Small intestine (tissue), 16 donors: Measurements from ENCODE around the gene SLC16A3. TPM values are rescaled to one million over a fixed set of nuclear protein-coding genes. Genes with fewer than 3 reads are reported as not detected.

Experiments
- DNase-seq, 2 donors: peaks; one replicate each; pipeline versions ENCODE4 v3.0.0 to v3.0.0-alpha.2; 2013
- FAIRE-seq: peaks from 2 replicates; lab custom pipeline; 2012; peaks lifted over from hg19 to GRCh38; lab: Jason Lieb, UNC
- H3K27ac ChIP-seq, 3 donors: one replicate each; pipeline ENCODE4 v1.5.1; 2013; ENCODE audit warnings: low read length in 2 of 3, mild to moderate bottlenecking in 2 of 3, control low read depth in 1 of 3, inconsistent platforms in 1 of 3, low read depth in 1 of 3, moderate library complexity in 1 of 3
- H3K27me3 ChIP-seq, 3 donors: one replicate each; pipeline ENCODE4 v1.6.1; 2013; ENCODE audit warnings: low read length in 3 of 3, inconsistent platforms in 1 of 3; ENCODE audit not compliant: control insufficient read depth in 3 of 3, insufficient read depth in 3 of 3
- H3K36me3 ChIP-seq, 3 donors: one replicate each; pipeline ENCODE4 v1.6.1; 2013; ENCODE audit warnings: low read length in 3 of 3, inconsistent platforms in 1 of 3, low read depth in 1 of 3, mild to moderate bottlenecking in 1 of 3, moderate library complexity in 1 of 3; ENCODE audit not compliant: control insufficient read depth in 3 of 3, insufficient read depth in 2 of 3
- H3K4me1 ChIP-seq, 3 donors: one replicate each; pipeline ENCODE4 v1.6.1; 2013; ENCODE audit warnings: low read length in 2 of 3, inconsistent platforms in 1 of 3, low read depth in 1 of 3, mild to moderate bottlenecking in 1 of 3, moderate library complexity in 1 of 3; ENCODE audit not compliant: control insufficient read depth in 3 of 3, insufficient read depth in 2 of 3
- H3K4me3 ChIP-seq, 3 donors: one replicate each; pipeline ENCODE4 v1.5.1; 2013; ENCODE audit warnings: low read length in 3 of 3, control low read depth in 1 of 3, inconsistent platforms in 1 of 3, low read depth in 1 of 3, mild to moderate bottlenecking in 1 of 3, moderate library complexity in 1 of 3
- H3K9me3 ChIP-seq, 2 donors: one replicate each; pipeline ENCODE4 v1.6.1; 2013; ENCODE audit warnings: low read depth in 1 of 2, low read length in 1 of 2; ENCODE audit not compliant: control insufficient read depth in 2 of 2, insufficient read depth in 1 of 2
- WGBS, 3 donors: extraction: QIAGEN DNeasy Blood & Tissue Kit; methylation state at CpG; one replicate each; pipeline ENCODE4 v1.1.7; 2013; 5-methylcytosine and 5-hydroxymethylcytosine counted together
- long read RNA-seq, 10 donors: transcript quantifications; one replicate each; lab custom pipeline, GENCODE V29; 2026
- polyA plus RNA-seq, 4 donors: library from polyadenylated mRNA; stranded (reverse) in 3 of 4; unstranded in 1 of 4; fragments of 200-250 nt in 3 of 4; fragments of 120-200 nt in 1 of 4; gene quantifications; one replicate each; pipeline versions ENCODE4 v1.2.1 to v1.2.3, GENCODE V29; 2013
- donor health status: healthy with polysubstance abuse.
- donor health status: control.
- donor health status: control.
- donor health status: Bipolar disorder and iron deficiency.
- donor health status: healthy.

Gene SLC16A3
- polyA plus RNA-seq = 10 to 100 TPM in 2 of 4 donors, 1 to 10 TPM in 2; 5.4 to 33.2 (median 14.5) TPM
- long read RNA-seq, donor 1 = 0 reads
- long read RNA-seq, donor 2, full-length matches to known transcripts = 4 of 13 reads
- long read RNA-seq, donor 2, partial matches to known transcripts = 0 of 13 reads
- long read RNA-seq, donor 2, other reads (novel, unspliced or antisense) = 9 of 13 reads
- long read RNA-seq, donor 3, partial matches to known transcripts = 8 of 9 reads
- long read RNA-seq, donor 3, other reads (novel, unspliced or antisense) = 0 of 9 reads
- long read RNA-seq, donor 4 = 0 reads
- long read RNA-seq, donor 5, partial matches to known transcripts = 0 of 1 reads
- long read RNA-seq, donor 5, other reads (novel, unspliced or antisense) = 0 of 1 reads
- long read RNA-seq, donor 6, full-length matches to known transcripts = 6 of 6 reads
- long read RNA-seq, donor 6, partial matches to known transcripts = 0 of 6 reads
- long read RNA-seq, donor 6, other reads (novel, unspliced or antisense) = 0 of 6 reads
- long read RNA-seq, donor 7, full-length matches to known transcripts = 61 of 103 reads
- long read RNA-seq, donor 7, partial matches to known transcripts = 27 of 103 reads
- long read RNA-seq, donor 7, other reads (novel, unspliced or antisense) = 15 of 103 reads
- long read RNA-seq, donor 8, partial matches to known transcripts = 0 of 1 reads
- long read RNA-seq, donor 8, other reads (novel, unspliced or antisense) = 0 of 1 reads
- long read RNA-seq, donor 9, full-length matches to known transcripts = 1 of 1 reads
- long read RNA-seq, donor 9, partial matches to known transcripts = 0 of 1 reads
- long read RNA-seq, donor 9, other reads (novel, unspliced or antisense) = 0 of 1 reads
- long read RNA-seq, donor 10, full-length matches to known transcripts = 3 of 3 reads
- long read RNA-seq, donor 10, partial matches to known transcripts = 0 of 3 reads
- long read RNA-seq, donor 10, other reads (novel, unspliced or antisense) = 0 of 3 reads

DNA sequence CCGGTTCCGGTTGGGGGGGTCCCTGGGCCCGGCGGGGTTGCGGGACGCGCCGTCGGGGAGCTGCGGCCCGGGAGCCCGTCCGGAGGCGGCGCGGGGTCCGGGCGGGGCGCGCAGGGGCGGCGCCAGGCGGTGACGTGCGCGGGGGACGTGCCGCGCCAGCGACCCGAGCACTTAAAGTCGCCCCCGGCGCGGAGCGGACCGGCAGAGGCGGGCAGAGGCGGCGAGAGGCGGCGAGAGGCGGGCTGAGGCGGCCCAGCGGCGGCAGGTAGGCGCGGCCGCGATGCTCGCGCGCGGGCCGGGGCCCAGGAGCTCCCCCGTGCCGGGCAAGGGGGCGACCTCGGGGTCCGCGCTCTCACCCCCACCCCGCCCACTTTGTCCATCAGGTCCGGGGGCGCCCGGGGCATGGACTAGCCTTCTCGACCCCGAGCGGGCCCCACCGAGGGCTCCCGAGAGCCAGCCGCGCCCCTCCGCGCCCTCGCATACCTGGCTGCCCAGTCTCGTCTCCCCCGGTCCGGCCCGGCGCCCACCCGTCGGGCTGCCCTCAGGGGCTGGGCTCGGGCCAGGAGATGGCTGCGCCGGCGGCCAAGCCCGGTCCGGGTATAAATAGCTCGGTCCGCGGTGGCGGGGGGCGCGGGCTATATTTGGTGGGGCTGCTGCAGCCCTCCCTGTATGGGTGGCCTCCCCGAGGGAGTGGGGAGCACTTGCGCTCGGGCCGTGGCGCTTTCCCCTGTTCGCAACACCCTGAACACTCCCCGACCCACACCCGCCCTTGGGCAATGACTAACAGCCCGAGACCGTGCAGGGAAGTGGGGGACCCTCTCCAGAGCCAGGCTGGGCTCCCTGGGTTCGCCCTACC, at the start of gene SLC16A3:
Gene SLC16A3 (plus strand): TSS at position 201 of the 856 bp plus-strand sequence. CDS start 6,967 bp downstream, outside the sequence.
- peaks cover 0 to 6% (median 0%) of the 10 kb centered on the region in 3 donors for H3K36me3 ChIP-seq
- H3K27ac ChIP-seq = peak within 1 kb of the TSS; percentile 66 to 94 (median 87)
- H3K4me1 ChIP-seq = peaks cover 0 to 35% (median 10%) of the 10 kb centered on the region in 3 donors
- DNase-seq (peak; percentile 63 to 81), FAIRE-seq (no peak)
- 3 to 8% (median 6%) methylated on average over 44 to 105 of the region's 105 CpGs for WGBS, 3 donors
- H3K4me3 ChIP-seq = peak within 1 kb of the TSS; percentile 48 to 69 (median 61)
- H3K27me3 ChIP-seq = peaks cover 0 to 9% (median 0%) of the 10 kb centered on the region in 3 donors
- peaks cover 0 to 6% of the 10 kb centered on the region in 2 donors for H3K9me3 ChIP-seq

DNA sequence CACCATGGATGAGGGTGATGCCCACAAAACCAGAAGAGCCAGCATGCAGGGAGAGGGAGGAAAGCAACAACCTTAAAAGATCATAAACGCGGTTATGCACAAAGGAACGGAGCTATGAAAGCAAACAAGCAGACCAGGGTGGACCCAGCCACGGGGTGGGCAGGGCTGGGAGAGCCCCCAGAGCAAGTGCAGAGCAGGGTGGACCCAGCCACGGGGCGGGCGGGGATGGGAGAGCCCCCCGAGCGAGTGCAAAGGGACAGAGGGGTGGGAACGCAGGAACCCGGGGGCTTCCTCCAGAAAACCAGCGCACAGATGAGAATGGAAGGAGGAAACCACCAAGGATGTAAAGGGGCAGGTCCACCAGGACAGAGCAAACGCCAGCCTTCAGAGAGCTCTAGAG, 49.4 kb upstream of the SLC16A3 start:
- WGBS, 3 donors = 84 to 91% (median 90%) methylated on average over 13 of the region's 13 CpGs
- Histone ChIP-seq H3K27me3 (no peaks in the 10 kb centered on the region), H3K36me3 (peaks cover 0 to 68% (median 3%) of the 10 kb centered on the region in 3 donors), H3K4me3 (no peak overlapping the region), H3K9me3 (peaks cover 0 to 6% of the 10 kb centered on the region in 2 donors), H3K4me1 (peaks cover 0 to 12% (median 5%) of the 10 kb centered on the region in 3 donors), H3K27ac (no peak overlapping the region)
- DNase-seq (no peak), FAIRE-seq (no peak)

DNA sequence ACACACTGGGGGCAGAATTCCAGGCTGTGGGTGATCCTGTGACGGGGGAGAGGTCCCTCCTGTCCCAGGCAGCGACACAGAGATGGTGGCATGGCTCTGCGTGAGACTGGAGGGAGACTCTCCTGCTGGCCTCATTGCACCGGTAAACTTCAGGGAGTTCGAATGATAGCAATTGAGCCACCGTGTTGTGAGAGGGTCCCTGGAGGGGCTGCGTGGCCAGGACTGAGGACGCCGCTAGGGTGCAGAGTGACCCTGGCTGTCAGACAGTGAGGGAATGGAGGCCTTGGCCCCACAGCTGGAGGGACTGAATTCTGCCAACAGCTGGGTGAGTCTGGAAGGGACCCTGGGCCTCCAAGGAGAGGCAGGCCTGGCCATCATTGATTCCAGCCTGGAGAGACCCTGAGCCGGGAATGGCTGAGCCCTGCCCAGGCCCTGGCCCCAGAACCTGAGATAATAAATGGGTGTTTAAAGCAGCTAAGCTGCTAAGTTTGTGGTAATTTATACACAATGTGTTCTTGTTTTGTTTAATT, 48.8 kb upstream of the SLC16A3 start:
- 93 to 97% (median 95%) methylated on average over 10 of the region's 10 CpGs for WGBS, 3 donors
- peaks cover 0 to 70% (median 3%) of the 10 kb centered on the region in 3 donors for H3K36me3 ChIP-seq
- H3K4me1 ChIP-seq = peaks cover 0 to 12% (median 4%) of the 10 kb centered on the region in 3 donors
- H3K27ac ChIP-seq = no peak overlapping the region
- no peaks in the 10 kb centered on the region for H3K27me3 ChIP-seq
- FAIRE-seq = no peak
- no peak overlapping the region for H3K4me3 ChIP-seq
- no peak for DNase-seq
- H3K9me3 ChIP-seq = peaks cover 0 to 6% of the 10 kb centered on the region in 2 donors

DNA sequence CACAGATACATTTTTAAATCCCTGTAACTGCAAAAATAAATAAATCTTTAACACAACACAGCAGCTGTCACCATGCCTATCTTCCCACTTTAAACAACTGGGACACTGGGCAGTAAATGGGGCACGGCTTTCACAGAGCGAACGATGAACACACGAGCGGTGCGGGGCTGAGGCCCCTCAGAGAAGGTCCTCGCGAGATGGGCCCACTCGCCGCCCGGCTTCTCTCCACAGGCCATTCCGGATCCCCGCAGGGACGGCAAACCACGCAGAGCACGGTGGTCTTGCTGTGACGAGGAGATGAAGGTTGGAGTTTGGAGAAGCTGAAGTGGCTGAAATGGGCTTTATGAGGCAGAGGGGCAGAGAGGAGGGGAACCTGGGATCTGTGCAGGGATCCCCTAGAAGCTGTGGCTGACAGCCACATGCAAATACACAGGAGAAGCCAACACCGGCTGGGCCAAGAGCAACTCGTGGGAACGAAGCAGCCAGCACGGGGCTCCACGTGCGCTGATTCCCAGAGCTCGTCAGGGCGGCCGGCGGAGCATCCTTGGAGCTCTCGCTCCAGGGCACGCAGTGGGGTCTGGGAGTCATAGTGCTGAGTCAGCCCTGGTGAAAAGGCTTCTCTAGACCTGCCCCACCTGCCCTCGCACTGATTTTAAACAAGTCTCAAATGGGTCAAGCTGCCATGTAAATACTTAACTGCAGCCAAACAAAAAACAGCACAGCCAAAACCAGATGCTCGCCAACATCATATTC, 47.9 kb upstream of the SLC16A3 start:
- no peak for DNase-seq

DNA sequence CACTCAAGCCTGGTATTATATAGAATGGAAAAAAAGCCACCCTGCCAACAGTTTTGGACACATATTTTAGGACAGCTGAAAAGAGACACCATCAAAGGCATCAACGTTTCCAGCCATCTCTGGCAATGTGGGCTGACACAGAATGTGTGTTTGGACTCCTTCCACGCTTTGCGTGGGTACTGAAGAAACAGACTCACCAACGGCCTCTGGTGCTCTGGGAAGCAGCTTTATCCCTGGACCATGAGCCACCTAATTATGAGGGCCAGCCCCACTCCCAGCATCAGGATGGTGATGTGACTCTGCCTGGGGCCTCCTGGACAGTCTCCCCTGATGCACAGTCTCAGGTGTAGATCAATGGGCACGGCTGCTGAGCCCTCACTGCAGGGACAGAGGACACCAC, 44.1 kb upstream of the SLC16A3 start:
- no peak overlapping the region for H3K4me3 ChIP-seq
- WGBS, 3 donors = 90 to 91% (median 90%) methylated on average over 5 of the region's 5 CpGs
- DNase-seq (no peak), FAIRE-seq (no peak)
- H3K27me3 ChIP-seq = no peaks in the 10 kb centered on the region
- H3K27ac ChIP-seq = no peak overlapping the region
- peaks cover 0 to 3% (median 0%) of the 10 kb centered on the region in 3 donors for H3K4me1 ChIP-seq
- peaks cover 0 to 65% (median 3%) of the 10 kb centered on the region in 3 donors for H3K36me3 ChIP-seq
- H3K9me3 ChIP-seq = no peaks in the 10 kb centered on the region

More for the DNA sequence above, 47.9 kb upstream of the SLC16A3 start:
- FAIRE-seq = no peak
- Histone ChIP-seq H3K27ac (no peak overlapping the region), H3K4me1 (peaks cover 0 to 6% (median 4%) of the 10 kb centered on the region in 3 donors), H3K9me3 (peaks cover 0 to 5% of the 10 kb centered on the region in 2 donors), H3K27me3 (no peaks in the 10 kb centered on the region), H3K36me3 (peaks cover 0 to 73% (median 3%) of the 10 kb centered on the region in 3 donors), H3K4me3 (no peak overlapping the region)
- WGBS, 3 donors = 93 to 97% (median 94%) methylated on average over 30 to 31 of the region's 31 CpGs

DNA sequence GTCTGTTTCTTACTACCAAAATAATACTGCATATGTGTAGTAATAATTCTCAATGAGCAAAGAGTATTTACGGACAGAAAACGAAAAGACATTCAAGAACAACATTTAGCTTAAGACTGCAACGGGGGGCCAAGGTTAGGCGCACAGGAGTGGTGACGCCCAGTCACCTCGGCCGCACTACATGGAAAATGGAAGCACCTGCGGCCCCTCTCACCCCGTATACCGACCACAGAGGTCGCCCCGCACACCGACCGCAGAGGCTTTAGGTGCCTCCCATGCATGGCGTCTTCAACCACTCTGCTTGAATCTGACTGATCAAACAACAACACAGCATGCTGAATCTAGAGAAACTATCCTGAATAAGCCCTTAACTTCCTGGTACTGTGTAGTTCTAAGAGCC, 42.6 kb upstream of the SLC16A3 start:
- DNase-seq (no peak), FAIRE-seq (no peak)
- H3K9me3 ChIP-seq = no peaks in the 10 kb centered on the region
- H3K4me3 ChIP-seq = no peak overlapping the region
- WGBS, 3 donors = 93 to 96% (median 93%) methylated on average over 15 of the region's 15 CpGs
- peaks cover 0 to 3% (median 0%) of the 10 kb centered on the region in 3 donors for H3K4me1 ChIP-seq
- H3K36me3 ChIP-seq = peaks cover 0 to 54% (median 3%) of the 10 kb centered on the region in 3 donors
- H3K27me3 ChIP-seq = no peaks in the 10 kb centered on the region
- H3K27ac ChIP-seq = no peak overlapping the region

DNA sequence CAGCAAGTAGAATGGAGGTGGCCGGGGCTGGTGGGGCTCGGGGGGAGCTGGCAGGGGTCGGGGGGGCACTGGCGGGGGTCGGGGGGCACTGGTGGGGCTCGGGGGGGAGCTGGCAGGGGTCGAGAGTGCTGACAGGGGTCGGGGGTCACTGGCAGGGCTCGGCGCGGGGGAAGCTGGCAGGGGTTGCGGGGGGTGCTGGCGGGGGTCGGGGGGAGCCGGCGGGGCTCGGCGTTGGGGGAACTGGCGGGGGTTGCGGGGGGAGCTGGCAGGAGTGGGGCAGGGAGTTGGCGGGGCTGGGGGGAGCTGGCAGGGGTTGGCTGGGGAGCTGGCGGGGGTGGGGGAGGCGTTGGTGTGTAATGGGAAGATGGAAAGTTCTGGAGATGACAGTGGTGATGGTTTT, 41.3 kb upstream of the SLC16A3 start:
- H3K27ac ChIP-seq = no peak overlapping the region
- no peaks in the 10 kb centered on the region for H3K27me3 ChIP-seq
- no peak overlapping the region for H3K4me3 ChIP-seq
- H3K4me1 ChIP-seq = peaks cover 0 to 3% (median 1%) of the 10 kb centered on the region in 3 donors
- peaks cover 2 to 62% (median 3%) of the 10 kb centered on the region in 3 donors for H3K36me3 ChIP-seq
- FAIRE-seq (no peak), DNase-seq (no peak)
- H3K9me3 ChIP-seq = no peaks in the 10 kb centered on the region
- 89 to 93% (median 92%) methylated on average over 7 to 23 of the region's 23 CpGs for WGBS, 3 donors
